HG03457 (cell line): Measurements from ENCODE around the gene TMEM52.
A peak's percentile ranks its signal among the peaks of the same experiment; 100 is the strongest.
"Not testable (repeated sequence)": the region's sequence is repeated elsewhere in the genome, so short reads cannot be mapped to it uniquely, and the experiment has no call there.

Source experiments
- ATAC-seq: cut with Tn5 transposase; IDR thresholded peaks from one replicate; pipeline ENCODE4 v1.9.1; 2021; ENCODE audit warnings: moderate number of reproducible peaks; ENCODE audit not compliant: unreplicated experiment

TMEM52 gene

DNA sequence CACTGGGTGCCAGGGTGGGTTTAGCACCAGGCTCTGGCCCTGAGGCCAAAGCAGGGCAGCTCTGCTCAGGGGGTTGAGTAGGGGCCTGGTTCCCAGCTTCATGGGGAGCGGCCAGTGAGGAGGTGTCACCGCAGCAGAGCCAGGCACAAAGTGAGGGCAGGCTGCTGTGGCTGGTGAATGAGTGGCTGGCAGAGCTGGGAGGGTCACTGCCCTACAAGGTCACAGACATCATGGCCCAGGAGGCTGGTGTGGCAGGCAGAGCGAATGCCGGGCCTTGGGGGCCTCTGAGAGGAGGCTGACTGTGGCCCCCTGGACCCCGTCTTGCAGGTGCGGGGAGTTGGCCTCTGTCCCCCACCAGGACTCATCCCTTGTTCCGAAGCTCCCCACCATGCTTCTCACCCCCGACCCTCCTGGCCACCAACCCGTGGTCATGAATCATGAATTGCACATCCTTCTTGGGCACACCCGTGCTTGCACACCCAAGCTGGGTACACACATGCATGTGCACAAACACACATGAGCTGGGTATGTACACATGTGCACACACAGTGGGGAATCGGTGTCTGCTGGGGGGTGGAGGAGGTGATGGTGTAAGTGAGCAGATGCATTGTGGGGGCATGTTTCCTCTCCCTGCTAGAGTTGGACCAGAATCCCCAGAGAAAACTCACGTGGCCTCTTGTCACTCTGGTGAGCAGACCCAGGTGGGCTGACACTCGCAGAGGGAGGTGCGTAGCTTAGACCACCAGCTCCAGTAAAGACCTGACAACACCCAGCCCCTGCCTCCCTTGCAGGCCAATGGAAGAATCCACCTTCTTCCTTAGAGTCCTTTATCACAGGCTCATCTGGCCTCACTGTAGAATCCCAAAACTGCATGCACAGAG is 23.4 kb downstream of the TMEM52 start:
- no peak for ATAC-seq

DNA sequence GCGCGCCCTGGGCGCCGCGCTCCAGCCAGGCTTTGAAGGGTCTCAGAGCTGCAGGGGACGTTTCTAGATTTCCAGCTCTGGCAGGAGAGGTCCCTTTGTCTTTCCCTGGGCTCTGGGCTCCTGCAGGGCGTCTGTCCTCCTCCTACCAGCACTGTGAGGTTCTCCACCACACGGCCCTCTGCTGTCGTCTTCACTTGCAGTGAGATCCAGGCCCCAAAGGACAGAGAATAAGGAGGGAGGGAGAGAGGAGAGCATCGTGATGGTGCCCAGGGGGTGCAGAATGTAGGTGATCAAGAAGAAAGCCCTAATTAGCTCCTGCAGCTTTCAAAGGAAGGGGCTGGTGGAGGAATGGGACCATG is 24.0 kb downstream of the TMEM52 start:
- ATAC-seq: no peak

DNA sequence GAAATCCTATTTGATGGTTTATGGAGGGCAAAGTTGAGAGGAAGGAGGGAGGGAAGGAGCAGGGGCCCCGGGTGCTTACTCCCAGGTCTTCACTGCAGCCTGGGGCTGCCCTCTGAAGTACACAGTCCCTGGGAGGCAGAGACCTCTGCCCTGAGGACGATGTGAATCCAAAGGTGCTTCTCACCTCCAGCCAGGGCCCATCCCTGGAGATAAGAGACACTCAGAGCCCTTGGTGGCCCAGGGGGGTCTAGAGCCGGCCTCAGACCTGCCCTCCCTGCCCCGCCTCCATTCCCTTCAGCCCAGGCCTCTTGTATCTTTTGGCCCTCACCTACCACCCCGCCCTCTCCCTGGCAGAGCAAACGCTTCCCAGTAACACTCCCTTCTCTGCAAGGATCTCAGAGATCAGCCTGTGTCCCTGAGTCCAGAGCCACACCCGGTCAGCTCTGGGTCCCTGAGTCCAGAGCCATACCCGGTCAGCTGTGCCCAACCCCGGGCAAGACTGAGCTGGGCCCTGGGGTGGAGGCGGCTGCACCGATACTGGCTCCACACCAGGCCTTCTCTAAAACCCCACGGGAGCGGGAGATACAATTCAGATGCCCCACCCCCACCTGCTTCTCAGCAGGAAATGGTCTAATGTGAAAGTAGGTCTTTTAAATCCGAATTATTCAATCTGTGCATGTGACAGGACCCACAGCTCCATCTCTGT is 24.6 kb downstream of the TMEM52 start:
- ATAC-seq: no peak

DNA sequence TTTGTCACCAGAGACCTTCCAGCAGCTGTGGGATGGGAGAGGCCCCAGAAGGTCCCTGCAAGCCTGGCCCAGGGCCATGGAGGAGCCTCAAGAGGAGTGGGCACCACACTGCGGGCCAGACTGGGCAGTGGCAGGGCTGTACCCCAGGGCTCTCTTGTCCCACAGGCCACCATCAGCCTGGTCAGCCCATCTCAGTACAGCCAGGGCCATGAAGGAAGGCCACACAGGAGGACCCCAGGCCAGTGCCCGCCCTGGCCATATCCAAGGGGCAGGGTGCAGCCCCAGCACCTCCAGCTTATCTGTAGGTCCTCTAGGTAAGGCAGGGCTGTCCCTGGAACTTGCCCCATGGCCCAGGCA is 25.1 kb downstream of the TMEM52 start:
- ATAC-seq: no peak

DNA sequence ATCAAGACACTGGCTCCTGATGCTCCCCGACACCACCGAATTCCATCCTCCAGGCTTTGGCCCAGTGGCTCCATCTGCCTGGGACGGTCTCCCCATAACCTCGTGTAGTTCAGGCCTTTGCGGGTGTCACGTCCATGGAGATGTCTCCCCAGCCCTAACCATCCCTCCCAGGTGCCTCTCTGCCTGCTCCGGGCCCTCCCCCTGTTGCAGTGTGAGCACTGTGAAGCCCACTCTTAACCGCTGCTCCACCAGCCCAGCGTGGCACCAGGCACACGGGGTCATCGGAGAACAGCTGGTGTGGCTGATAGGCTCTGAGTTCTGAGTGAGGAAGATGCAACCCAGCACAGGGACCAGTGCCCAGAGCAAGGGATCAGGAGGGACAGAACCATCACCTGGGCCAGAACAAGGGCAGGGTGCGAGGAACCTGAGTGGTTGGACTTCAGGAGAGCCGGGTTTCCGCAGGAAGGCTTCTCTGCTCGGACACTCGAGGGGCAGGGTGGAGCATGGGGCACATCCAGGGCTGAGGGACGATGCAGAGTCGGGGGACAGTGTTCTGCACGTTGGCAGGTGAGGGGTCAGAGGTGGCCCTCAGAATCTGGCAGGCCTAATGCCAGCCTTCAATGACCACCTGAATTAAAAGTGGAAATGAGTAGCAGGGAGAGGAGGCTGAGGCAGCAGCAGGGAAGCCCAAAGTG is 25.6 kb downstream of the TMEM52 start:
- no peak for ATAC-seq

DNA sequence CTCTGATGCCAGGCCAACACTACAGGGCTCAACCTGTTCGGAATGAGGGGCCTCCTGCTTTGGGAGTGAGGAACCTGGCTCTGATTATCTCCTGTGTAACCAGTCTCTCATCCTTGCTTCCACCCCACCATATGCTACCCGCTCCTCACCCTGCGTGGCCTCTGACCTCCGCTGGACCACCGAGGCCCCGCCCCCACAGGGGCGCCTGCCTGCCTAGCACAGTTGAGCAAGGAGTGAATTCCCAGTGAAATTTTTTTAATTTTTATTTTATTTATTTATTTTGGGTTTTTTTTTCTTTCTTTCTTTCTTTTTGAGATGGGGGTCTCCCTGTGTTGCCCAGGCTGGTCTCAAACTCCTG is 26.3 kb downstream of the TMEM52 start:
- no peak for ATAC-seq

DNA sequence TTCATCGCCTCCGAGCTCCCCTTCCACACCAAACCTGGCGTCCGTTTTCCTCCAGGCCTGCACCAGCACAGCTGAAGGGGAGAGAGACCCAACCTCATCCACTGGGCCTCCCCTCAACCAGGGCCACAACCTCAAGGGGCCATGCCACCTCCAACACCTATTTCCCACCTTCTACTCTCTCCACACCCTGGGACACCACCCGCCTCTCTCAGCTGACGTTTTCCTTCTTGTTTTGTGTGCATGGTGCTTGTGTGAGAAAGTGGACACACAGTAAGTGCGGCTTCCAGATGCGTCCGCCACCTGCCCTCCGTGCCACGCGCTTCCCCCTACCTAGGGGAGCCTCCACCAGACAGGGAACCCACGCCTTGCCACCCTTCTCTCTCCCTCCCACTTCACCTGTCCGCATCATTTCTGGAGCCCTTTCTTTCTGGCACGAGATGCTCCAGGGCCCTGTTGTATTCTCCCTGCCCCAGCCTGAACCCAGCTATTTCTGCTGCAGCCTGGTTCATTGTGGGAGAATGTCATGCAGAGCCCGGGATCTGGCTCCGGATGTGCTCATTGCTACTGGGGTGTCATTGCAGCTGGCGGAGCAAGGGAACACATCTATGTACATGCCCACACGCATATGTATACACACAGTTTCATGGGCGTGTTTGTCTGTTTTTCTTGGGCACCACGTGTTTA is 26.9 kb downstream of the TMEM52 start:
- no peak for ATAC-seq

DNA sequence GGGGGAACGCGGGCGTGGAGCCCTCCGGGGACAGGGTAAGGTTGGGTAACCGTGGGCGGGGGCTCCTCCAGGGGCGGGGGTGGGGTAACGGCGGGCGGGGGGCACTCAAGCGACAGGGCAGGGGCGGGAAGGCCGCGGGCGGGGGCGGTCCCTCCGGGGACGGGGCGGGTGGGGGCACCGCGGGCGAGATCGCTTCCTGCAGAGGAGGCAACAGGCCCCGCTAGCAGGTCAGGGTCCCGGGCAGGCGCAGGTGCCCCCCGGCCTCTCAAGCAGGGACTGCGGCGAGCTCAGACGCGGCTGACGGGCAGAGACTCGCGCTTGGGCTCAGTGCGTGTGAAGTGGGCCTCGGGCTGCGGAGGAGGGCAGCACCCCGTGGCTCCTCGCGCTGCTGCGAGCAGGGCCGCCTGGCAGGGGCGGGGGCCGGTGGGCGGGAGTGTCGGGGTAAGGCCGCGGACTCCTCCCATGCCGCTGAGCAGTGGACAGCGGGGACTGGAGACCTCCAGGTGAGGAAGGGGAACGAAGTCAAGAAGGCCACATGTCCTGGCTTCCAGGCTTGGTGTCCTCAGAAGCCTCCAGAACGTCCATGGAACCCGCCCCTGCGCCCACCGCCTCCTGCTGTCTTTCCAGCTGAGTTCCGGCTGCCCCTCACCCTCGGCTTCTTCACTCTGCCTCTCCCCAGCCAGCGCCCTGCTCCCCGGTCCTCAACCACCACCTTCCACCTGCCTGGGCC is 27.6 kb downstream of the TMEM52 start:
- ATAC-seq: peak; percentile 4

DNA sequence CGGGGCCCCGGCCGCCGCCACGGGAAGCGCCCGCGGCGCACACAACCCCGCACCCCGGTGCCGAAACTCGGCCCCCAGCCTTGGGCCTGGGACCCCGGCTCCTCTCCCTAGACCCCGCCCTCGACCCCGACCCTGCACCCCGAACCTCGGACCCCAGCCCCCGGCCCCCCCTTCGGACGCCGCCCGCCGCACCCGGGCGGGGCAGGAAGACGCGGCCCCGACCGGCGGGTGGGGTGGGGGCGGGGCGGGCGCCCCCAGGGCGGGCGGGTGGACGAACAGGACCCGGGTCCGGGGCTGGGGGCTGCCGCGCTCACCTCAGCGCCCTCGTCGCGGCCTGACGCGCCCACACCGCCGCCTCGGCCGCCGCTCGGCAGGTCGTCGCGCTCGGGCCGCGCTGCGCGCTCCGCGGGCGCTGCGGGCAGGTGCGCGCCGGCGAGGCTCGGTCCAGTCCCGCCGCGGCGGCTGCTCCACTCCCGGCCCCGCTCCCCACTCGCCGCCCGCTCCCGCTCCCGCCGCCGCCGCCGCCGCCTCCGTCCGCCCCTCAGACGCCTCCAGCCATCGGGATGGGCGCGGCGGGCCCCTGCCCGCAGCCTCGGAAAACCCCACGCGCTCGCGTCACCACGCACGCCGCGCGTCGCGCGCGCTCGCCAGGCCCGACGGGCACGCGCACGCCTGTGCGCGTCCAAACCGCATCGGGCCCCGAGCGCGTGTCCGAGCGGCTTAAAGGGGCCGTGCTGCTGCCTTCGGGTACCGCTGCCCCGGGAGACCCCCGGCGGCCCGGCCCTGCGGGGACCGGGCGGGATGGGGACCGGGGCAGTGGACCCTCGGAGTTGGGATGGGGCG is 28.4 kb downstream of the TMEM52 start, which contains the start of gene GNB1:
TSS of gene GNB1 (minus strand) at position 582 of the 843 bp plus-strand sequence. CDS start 65,634 bp downstream, outside the sequence.
- ATAC-seq: peak; percentile 48

DNA sequence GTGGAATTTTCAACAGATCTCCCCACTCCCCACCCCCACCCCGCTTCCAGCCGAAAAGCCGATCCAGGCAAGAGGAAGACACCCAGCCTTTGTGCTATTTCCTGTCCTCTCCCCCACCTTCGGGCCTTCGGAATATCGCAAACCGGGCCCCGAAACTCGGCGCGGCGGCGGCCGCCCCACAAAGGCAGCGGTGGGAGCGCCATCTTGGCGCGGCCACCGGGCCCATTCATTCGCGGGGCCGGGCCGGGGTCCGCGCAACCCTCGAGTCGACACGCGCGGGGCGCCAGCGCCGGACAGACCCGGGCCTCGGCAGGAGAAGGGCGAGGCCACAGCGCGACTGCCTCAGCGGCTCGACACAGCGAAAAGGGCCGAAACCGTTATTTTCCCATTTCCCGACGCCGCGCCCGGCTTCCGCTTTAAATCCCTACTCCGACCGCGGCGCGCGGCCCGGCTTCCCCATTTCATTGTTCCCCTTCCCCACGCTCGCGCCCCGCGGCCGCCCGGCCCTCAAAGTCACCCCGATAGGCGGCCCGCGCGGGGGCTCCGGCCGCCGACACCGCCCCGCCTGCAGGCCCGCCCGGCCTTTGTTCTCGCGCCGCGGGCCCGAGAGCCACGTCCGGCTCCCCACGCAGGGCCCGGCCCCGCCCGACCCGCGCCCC is 29.1 kb downstream of the TMEM52 start:
- ATAC-seq: peak; percentile 22

DNA sequence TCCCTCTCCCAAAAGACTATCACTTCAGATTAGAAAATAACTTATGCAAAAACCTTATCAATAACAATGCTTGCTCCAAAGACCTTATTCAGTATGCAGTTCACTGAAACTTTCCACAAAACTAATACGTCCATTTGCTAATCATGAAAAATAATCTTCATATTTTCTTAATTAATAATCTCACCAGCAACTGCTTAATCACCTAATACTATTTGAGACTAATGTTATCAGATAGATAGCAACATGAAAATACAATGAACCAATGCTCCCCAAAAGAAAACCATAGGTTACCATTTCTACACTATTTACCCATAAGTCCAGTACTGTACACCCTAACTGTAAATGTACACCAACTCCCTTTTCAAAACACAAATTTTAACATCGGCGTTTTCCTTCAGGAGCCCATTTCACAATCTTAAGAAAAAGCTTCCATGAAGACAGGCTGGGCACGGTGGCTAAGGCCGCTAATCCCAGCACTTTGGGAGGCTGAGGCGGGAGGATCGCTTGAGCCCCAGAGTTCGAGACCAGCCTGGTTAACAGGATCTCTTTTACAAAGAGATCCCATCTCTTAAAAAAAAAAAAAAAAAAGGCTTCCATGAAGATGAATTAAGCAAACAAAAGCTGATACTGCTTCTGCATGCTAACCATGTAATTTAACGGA is 29.9 kb downstream of the TMEM52 start:
- no peak for ATAC-seq

DNA sequence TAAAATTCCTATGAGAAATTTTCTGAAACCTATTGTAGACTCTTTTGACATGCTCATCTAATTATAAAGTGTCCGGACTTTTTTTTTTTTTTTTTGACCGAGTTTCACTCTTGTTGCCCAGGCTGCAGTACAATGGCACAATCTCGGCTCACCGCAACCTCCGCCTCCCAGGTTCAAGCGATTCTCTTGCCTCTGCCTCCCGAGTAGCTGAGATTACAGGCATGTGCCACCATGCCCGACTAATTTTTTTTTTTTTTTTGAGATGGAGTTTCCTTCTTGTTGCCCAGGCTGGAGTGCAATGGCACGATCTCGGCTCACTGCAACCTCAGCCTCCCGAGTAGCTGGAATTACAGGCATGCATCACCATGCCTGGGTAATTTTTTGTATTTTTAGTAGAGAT is 35.2 kb downstream of the TMEM52 start:
- not testable (repeated sequence) for ATAC-seq

DNA sequence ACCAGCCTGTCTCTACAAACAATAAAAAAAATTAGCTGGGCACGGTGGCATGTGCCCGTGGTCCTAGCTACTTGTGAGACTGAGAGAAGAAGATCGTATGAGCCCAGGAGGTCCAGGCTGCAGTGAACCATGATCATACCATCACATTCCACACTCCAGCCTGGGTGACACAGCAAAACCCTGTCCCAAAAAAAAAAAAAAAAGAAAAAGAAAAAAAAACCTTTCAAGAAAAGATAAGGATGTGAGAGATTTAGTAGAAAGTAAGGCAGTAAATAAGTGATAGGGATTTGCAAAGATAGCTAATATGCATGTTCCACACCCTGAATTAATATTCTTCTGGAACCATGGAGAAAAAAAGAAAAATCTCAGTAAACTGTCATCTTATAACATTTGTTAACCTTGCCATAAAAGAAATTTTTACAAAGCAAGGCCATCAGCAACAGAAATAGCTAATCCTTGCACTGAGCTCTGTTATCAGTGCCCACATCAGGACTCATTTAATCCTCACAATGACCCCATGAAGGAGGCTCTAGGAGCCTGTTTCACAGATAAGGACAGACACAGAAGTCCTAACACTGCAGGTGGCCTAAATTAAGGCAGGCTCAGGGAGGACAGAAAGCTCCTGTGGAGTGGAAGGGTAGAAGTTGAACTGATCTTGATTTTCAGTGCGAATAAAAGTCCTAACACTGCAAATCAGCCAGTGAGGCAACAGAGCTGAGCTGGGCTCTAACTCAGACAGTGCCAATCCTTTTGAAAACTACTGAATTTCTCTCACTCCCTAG is 35.8 kb downstream of the TMEM52 start:
- ATAC-seq: no peak

DNA sequence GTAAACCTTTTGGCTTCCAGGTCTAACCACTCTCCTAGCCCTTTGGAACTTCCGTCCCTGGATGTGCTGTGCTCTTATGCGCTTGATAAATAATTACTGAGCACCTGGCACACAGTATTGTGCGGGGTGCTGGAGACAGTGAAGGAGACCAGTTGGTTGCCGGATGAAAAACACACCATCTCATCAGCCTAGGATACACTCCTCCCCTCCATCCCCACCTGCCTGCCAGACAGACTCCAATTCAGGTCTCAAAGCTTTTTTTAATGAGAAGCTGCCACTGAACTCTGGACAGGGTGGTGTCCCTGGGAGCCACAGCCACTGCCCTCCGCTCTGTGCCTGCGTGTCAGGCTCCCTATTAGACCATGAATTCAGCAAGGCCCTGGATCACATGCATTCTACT is 37.4 kb downstream of the TMEM52 start:
- no peak for ATAC-seq

DNA sequence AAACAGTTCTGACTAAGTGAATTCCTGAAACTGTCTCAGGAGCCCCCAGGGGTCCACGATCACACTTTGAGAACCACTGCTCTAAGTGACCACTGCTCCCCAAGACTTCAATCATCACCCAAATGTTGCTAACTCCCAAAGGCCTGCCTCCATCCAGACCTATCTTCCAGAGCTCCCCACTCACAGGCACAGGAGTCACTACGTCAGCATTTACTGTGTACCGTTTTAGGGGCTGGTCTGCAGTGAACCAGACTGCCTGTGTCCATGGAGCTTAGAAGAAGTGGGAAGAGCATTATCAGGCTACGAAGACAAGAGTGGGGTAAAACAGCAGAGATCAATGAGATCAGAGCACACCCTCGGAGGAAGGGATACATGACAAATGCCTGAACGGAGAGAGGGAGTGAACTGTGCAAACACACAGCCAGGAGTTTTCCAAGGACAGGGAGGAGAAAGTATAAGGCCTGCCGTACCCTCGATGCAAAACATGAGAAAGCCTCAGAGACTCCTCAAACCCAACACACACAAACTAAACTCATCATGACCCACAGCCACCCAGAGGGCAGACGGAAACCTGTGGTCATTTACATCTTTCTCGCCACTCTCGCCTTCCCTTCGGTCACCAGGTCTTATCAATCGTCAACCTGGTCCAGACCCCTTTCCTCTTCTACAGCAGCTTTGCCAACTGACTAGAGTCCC is 38.3 kb downstream of the TMEM52 start:
- no peak for ATAC-seq

DNA sequence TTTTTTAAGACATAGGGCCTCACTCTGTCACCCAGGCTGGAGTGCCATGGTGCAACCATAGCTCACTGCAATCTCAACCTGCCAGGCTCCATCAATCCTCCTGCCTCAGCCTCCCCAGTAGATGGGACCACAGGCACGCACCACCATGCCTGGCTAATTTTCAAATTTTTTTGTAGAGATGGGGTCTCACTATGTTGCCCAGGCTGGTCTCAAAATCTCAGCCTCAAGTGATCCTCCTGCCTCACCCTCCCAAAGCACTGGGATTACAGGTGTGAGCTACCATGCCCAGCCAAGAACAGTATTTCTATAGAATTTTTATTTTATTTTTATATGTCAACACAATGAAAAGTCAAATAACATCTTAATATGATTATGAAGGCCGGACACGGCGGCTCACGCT is 39.1 kb downstream of the TMEM52 start:
- no peak for ATAC-seq

DNA sequence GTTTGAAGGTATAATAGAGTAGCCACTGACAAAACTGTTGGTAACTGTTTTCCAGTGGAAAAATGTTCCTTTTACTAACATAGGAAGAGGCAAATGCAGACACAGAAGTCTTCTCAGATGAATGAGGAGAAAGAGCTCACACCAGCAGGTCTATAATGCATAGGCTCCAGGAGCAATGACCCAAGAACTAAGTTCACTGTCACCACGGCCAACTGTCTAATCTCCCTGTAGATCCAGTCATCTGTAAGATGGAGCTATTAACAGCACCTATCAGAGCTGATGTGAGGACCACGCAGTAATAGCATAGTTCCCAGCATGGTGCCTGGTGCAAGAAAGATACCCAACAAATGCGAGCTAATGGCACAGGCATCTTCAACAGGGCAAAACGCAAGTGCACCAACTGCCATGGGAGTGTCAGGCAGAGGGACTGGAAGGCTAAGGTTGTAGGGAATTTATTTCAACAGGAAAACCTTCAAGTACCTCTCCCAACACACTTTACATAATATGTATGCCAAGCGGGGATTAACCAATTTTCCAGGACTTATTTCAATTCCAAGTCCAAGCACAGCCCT is 41.1 kb downstream of the TMEM52 start:
- ATAC-seq: no peak
